ENCODE data around the gene MSGN1. TPM values are rescaled to one million over a fixed set of nuclear protein-coding genes. Genes with fewer than 3 reads are reported as not detected.

The MSGN1 gene
- total RNA-seq: not detected in 2 replicates

GRCh38 chr2:17816396-17817245 is at the start of gene MSGN1:
Gene MSGN1, plus strand, starts transcription at chr2:17816460. Its CDS starts 59 bp downstream, at chr2:17816519.

Other genes starting within 250 kb of the MSGN1 start
- 10.4 and 16.0 TPM in 2 replicates for gene SMC6, start 62.6 kb upstream of the MSGN1 start, total RNA-seq
- gene GEN1, start 62.3 kb upstream of the MSGN1 start, total RNA-seq: 5.1 and 14.8 TPM in 2 replicates
- gene KCNS3, start 62.2 kb downstream of the MSGN1 start, total RNA-seq: 18.9 and 21.0 TPM in 2 replicates